ENCODE results near the gene CD68.

Gene CD68, protein sequence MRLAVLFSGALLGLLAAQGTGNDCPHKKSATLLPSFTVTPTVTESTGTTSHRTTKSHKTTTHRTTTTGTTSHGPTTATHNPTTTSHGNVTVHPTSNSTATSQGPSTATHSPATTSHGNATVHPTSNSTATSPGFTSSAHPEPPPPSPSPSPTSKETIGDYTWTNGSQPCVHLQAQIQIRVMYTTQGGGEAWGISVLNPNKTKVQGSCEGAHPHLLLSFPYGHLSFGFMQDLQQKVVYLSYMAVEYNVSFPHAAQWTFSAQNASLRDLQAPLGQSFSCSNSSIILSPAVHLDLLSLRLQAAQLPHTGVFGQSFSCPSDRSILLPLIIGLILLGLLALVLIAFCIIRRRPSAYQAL

DNA sequence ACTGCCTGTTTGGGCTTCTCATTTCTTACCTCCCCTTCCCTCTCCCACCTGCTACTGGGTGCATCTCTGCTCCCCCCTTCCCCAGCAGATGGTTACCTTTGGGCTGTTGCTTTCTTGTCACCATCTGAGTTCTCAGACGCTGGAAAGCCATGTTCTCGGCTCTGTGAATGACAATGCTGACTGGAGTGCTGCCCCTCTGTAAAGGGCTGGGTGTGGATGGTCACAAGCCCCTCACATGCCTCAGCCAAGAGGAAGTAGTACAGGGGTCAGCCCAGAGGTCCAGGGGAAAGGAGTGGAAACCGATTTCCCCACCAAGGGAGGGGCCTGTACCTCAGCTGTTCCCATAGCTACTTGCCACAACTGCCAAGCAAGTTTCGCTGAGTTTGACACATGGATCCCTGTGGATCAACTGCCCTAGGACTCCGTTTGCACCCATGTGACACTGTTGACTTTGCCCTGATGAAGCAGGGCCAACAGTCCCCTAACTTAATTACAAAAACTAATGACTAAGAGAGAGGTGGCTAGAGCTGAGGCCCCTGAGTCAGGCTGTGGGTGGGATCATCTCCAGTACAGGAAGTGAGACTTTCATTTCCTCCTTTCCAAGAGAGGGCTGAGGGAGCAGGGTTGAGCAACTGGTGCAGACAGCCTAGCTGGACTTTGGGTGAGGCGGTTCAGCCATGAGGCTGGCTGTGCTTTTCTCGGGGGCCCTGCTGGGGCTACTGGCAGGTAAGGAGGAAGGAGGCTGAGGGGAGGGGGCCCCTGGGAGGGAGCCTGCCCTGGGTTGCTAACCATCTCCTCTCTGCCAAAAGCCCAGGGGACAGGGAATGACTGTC, at the start of gene CD68:
Gene CD68 (plus strand): TSS at position 638 of the 833 bp plus-strand sequence. CDS start 40 bp downstream, at position 678.
- peak; percentile 86 for DNase-seq

DNA sequence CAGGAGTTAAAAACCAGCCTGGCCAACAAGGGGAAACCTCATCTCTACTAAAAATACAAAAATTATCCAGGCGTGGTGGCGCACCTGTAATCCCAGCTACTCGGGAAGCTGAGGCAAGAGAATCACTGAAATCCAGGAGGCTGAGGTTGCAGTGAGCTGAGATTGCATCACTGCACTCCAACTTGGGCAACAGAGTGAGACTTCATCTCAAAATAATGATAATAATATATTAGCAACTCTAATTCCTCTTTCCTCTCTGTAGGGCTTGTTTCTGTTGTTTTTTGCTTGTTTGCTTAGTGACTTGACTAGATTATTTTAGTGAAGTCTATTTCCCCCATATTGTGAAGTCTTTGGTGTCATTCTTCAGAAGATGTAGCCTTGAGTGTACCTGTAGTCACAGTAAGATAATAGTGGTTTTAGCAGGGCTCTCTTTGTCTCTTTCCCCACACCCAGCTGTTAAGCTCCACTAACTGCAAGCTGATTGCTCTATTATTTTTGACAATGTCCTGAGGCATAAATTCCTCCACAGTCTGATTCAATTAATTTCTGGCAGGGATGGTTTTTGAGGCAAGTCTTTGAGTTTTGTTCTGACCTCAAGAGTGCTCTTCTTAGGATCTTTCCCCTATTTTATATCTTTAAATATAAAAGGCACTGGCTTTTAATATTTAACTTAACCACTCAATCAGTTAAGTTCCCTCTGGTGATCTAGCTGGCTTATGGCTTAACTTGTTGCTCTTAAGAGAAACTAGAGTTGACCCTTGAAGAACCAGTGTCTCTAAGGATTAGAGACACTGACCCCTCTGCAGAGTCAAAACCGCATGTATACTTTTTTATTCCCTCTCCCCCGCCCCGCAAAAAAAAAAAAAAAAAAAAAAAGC, 49.2 kb upstream of the CD68 start:
- no peak for DNase-seq

DNA sequence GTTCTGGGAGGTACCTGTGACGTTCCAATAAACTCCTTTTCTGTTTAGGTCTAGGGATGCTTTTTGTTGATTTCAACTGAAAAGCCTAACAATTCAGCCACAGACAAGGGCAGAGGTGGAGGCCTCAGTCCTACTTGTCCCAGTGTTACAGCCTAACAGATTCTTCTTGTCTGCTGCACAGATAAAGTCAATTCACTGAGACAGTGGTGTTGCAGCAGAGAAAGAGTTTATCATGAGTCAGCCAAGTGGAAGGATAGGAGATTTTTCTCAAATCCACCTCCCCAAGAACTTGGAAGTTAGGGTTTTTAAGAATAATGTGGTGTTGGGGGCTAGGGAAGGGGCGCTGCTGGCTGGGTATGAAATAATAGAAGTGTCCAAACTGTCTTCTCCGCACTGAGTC, 41.4 kb upstream of the CD68 start:
- DNase-seq = no peak

DNA sequence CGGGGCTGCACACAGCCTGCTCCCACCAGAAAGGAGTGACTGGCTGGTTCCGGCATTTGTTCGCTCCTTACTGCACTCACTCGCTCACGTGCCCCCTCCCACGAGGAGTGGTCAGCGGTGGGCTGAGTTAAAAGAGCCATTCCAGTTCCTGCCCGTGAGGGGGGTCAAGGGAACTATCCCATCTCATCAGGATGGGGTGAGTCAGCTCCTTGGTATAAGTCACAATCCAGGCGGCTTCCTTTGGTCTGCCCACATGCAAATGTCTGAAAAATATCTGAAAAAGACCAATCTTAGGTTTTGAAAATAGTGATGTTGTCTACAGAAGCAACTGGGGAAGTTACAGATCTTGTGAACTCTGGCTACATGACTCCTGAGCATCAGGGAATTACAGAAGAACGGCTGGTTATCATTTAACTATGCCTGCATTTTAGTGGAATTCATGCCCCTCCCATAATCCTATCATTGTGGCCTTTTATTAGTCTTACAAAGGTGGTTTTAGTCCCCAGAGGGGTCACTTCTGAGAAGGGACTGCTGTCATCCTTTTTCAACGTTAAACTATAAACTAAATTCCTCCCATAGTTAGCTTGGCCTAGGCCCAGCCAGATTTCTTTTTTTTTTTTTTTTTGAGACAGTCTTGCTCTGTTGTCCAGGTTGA, 40.4 kb upstream of the CD68 start:
- no peak for DNase-seq

DNA sequence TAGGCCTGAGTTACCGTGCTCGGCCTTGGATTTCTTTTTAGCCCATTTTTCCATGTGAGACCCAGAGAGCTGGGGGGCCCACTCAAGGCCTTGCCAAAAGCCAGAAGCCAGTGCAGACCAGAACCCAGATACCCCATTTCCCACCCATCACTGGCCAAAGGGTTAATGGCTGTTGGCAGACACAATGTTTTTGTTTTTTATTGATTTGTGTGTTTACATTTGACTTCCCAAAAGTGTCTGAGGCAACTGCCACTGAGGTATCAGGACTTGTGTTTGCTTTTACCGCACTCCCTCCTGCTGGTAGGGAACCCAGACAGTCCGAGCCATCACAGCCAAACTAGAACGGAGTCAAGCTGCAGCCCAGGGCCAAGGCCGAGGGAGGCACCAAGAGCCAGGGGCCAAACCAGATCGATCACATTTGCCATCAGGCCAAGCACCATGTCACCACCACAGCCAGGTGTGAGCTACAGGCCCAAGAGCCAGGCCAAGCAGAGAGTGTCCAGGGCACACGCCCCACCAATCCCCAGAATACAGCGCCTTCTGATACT, 38.3 kb upstream of the CD68 start:
- no peak for DNase-seq

DNA sequence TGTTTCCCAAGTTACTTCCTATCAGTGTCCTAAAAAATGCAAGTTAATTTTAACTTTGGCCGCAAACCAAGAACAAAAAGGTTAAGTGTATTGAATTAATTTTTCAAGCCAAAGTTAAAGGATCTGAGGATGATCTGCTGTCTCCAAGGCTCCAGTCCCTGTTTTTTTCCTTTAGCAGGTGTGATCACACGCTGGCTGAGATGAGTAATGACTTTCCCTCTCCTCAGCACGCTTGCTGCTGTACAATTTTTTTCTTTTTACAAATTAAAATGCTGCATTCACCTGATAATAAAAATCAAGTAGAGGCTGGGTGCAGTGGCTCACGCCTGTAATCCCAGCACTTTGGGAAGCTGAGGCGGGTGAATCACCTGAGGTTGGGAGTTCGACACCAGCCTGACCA, 34.5 kb upstream of the CD68 start:
- no peak for DNase-seq

DNA sequence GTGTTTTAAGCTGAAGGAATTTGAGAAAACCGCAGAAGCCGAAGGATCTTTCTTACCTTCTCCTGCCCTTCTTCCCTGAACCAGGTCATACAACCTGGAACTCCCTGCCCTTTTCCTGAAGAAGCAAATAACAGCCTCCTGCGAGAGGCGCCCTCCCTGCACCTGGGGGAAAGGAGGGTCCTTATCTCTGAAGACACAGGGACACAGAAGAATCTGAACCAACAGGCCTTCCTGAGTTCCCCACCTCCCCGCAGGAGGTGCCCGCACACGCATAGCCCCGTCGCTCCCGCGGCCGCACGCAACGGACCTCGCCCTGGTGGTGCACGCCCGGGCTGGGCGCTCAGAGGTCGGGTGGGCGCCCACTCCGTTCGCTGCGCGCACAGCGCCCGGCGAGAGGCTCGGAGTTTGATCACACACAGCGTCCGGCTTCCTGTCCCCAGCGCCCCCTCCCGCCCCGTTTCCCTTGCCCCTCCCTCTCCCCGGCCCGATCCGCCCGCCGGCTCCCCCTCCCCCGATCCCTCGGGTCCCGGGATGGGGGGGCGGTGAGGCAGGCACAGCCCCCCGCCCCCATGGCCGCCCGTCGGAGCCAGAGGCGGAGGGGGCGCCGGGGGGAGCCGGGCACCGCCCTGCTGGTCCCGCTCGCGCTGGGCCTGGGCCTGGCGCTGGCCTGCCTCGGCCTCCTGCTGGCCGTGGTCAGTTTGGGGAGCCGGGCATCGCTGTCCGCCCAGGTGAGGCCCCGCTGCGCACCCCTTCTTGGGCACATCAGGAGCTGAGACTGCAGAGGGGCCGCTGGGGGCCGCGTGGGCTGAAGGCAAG, 30.6 kb upstream of the CD68 start, which contains the start of gene TNFSF12:
Gene TNFSF12 (plus strand): TSS at position 474 of the 816 bp plus-strand sequence. CDS start 96 bp downstream, at position 570.
- DNase-seq = no peak

DNA sequence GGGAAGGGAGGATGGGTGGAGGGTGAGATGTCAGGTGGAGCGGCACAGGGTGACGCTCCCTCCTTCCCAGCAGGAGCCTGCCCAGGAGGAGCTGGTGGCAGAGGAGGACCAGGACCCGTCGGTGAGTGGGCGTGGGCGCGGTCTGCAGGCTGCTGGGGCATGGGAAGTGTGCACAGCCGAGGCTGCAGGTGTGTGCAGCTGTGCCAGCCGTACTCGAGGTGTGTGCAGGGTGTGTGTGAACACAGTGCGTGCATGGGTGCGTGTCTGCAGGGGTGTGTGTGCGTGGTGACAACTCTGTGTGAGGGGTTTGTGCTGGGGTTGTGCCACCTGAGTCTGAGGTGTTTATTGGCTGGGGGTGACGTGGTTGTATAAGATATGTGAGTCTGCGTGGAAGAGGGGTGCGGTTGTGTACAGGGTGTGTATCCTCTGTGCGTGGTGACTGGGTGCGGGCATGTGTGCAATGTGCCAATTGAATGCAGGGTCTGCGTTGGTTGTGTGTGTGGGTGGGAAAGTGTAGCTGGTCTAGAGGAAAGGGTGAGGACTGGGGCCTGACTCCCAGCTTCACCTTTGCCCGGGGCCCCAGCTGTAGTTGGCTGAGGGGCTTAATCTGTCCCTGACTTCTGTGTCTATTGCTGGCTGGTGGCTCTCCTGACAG, 29.9 kb upstream of the CD68 start:
- DNase-seq = no peak

DNA sequence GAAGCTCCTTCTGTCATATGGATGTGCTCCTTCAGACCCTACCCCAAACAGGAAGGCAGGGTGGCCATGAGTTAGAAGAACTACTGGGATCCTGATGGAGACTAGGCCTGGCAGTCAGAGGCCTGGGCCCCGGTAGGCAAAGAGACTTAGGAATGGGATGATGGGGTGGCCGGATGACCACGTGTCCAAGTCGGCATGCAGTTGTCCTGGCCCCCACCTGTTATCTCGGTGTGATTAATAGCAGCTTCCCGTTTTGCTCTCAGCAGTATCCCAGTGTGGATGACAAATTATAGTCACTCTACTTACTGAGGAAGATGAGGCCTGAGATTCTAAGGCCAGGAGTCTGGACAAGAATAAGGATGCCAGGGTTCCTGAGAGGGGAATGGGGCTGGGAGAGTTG, 29.1 kb upstream of the CD68 start:
- no peak for DNase-seq

DNA sequence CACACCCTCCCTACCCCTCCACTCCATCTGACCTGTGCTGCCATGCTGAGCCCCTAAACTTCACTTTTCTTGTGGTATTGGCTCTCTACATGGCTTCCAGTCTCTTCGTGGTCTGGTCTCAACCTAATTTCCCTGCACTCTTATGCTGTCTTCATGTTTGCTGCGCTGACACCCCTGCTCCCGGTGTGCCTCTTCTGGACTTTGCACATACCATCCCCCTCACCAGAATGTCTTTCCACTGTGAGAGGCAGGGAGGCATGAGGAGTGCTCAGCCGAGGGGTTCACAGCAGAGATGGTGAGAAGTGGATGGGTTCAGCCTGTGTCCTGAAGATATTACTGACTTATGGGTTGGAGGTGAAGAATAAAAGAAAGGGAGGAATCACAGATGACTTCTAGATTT, 28.0 kb upstream of the CD68 start:
- DNase-seq = no peak

DNA sequence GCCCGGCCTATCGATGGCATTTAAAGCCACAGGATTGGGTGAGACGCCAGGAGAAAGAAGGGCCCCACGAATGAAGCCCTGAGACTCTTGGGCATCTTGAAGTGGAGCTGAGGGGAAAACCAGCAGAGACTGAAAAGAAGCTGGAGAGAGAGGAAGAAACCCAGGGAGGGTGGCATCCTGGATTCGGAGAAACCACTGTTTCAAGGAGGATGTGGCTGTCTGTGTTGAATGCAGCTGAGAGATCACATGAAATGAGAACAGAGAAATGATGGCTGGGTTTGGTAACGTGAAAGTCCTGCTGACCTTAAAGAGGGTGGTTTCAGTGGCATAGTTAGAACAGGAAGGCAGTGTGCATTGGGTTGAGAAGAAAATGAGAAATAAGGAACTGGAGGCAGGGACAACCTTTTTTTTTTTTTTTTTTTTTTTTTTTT, 26.8 kb upstream of the CD68 start:
- DNase-seq = peak; percentile 66

DNA sequence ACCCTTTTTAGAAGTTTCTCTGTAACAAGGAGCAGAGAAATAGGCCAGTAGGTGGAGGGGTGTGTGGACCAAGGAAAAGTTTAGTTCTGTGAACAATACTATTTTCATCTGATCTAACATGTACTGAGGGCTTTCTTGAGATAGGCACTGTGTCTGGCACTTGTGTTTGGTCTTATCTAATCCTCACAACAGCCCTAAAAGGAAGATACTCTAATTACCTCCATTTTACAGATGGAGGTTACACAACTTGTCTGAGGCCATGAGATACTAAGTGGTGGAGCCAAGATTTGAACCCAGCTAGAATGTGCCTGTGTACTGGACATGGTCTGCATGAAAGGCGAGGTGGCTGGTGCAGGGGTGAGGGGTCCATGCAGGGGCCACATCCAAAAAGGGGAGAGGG, 26.1 kb upstream of the CD68 start:
- no peak for DNase-seq

DNA sequence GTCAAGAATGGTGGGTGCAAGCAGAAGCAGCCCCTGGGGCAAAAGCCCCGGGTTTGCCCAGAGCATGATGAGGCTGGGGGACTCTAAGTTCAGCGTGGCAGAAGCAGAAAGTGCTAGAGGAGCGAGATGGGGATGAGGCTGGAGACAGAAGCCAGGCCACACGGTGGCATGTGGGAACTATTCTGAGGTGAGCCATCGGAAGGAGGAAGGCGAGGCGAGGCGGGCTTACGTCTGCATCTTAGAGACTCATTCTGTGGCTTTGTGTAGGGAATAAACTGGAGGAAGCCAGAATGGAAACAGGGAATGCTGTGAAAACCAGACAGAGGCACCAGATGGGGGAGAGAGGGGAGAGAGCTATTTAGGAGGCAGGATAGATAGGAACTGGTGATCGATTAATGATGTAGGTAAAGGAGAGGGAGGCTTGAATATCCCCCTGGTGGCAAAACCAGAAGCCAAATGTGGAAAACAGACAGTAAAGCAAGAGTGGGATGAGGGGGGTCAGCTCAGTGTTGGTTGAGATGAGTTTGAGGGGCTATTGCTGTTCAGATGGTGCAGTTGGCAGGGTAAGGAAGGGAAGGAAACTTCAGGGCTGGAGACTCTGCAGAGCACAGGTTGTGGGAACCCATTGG, 24.0 kb upstream of the CD68 start:
- no peak for DNase-seq

DNA sequence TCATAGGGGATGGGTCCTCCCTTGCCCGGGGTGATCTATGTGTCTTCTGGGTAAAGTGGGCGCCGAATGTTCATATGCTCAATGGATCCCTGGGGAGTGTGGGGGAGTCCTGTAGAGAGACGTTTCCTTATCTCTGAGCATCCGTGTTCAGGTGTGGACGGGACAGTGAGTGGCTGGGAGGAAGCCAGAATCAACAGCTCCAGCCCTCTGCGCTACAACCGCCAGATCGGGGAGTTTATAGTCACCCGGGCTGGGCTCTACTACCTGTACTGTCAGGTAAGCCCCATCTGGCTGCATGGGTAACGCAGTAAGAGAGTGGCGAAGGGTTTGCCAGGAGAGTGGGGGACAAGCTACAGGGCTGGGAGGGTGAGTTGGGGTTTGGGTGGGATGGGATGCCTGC, 22.8 kb upstream of the CD68 start:
- DNase-seq = no peak

DNA sequence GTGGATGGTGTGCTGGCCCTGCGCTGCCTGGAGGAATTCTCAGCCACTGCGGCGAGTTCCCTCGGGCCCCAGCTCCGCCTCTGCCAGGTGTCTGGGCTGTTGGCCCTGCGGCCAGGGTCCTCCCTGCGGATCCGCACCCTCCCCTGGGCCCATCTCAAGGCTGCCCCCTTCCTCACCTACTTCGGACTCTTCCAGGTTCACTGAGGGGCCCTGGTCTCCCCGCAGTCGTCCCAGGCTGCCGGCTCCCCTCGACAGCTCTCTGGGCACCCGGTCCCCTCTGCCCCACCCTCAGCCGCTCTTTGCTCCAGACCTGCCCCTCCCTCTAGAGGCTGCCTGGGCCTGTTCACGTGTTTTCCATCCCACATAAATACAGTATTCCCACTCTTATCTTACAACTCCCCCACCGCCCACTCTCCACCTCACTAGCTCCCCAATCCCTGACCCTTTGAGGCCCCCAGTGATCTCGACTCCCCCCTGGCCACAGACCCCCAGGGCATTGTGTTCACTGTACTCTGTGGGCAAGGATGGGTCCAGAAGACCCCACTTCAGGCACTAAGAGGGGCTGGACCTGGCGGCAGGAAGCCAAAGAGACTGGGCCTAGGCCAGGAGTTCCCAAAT, 22.2 kb upstream of the CD68 start:
- DNase-seq = no peak

DNA sequence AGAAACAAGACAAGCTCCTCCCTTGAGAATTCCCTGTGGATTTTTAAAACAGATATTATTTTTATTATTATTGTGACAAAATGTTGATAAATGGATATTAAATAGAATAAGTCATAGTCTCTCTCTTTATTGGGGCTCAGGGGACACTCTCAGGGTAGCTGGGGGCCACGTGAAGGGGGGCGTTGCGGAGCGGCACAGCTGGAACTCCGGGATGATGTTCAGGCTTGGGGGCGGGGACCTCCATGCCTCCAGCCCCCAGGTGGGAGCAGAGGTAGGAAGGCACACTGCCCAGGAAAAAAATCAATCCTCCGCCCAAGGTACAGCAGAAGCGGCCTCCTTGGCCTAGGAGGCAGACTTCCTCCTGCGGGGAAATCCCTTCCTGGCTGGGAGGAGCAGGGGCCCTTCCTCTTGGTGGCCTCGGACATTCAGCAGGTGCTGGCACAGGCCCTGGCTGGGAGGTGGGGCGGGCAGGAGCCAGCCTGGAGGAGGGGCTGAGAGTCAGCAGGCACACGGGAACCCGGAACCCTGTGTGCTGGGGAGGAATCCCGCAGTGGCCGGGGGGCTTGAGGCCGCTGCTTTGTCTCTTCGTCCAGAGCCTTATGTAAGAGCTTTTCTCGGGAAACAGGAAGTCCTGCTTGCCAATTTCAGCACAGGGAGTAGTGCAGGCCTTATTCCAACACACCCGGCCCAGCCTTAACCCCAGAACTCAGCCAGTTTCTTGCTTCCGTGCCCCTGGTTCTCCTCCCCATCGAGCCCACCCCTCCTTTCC, 21.5 kb upstream of the CD68 start:
- peak; percentile 87 for DNase-seq

DNA sequence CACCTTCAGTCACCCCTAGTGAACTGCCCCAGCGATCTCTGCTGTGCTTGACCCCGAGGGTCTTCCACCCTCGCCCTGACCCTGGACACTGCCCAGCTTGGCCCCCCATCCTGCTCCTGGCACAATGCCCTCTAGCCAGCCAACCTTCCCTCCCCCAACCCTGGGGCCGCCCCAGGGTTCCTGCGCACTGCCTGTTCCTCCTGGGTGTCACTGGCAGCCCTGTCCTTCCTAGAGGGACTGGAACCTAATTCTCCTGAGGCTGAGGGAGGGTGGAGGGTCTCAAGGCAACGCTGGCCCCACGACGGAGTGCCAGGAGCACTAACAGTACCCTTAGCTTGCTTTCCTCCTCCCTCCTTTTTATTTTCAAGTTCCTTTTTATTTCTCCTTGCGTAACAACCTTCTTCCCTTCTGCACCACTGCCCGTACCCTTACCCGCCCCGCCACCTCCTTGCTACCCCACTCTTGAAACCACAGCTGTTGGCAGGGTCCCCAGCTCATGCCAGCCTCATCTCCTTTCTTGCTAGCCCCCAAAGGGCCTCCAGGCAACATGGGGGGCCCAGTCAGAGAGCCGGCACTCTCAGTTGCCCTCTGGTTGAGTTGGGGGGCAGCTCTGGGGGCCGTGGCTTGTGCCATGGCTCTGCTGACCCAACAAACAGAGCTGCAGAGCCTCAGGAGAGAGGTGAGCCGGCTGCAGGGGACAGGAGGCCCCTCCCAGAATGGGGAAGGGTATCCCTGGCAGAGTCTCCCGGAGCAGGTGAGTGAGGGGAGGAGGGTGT, 20.7 kb upstream of the CD68 start, which contains the start of gene TNFSF13:
Gene TNFSF13 (plus strand): TSS at position 207 of the 776 bp plus-strand sequence. CDS start 290 bp downstream, at position 497.
- DNase-seq = peak; percentile 25
